GM21360 (cell line): Measurements from ENCODE around the gene TBC1D23.
A peak's percentile ranks its signal among the peaks of the same experiment; 100 is the strongest.
"Not testable (repeated sequence)": the region's sequence is repeated elsewhere in the genome, so short reads cannot be mapped to it uniquely, and the experiment has no call there.

Experiments
- ATAC-seq: cut with Tn5 transposase; IDR thresholded peaks from one replicate; pipeline ENCODE4 v1.9.1; 2021; ENCODE audit warnings: mild to moderate bottlenecking, moderate library complexity; ENCODE audit not compliant: unreplicated experiment

The TBC1D23 gene

DNA sequence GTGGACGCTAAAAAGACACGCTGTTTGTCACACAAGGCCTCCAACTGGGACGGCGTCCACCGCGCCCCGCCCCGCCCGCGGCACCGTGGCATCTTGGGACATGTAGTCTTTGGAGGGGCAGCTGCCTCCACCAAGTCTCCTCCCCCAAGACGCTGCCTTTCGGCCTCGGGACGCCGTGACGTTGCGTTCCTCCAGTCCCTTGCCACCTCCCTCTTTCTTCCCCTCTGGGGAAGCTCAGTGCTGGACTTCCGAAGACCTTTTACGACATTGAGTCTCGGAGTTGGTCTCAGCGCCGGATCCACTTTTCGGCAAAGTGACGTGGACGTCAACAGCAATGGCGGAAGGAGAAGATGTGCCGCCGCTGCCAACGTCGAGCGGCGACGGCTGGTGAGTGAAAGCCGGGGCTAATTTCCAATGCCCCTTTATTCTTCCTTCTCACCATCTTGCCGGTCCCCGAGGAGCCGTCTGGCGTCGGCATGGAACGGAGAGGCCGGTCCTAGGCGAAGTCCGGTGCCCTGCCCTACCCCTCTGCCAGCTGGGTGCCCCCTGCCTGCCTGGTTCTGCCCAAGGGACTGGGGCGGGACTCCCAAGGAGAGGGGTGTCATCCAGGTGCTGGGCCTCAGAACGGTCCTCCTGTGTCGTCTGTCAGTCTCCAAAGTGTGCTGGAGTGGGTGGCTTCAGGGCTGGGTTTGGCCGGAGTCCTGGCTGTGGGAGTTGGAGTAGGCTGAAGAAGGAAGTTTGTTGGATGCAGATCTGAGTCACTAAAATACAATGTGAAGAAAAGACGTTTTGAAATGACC, at the start of gene TBC1D23:
Gene TBC1D23 (plus strand): TSS at position 308 of the 800 bp plus-strand sequence. CDS start 27 bp downstream, at position 335.
- peak; percentile 100 for ATAC-seq

DNA sequence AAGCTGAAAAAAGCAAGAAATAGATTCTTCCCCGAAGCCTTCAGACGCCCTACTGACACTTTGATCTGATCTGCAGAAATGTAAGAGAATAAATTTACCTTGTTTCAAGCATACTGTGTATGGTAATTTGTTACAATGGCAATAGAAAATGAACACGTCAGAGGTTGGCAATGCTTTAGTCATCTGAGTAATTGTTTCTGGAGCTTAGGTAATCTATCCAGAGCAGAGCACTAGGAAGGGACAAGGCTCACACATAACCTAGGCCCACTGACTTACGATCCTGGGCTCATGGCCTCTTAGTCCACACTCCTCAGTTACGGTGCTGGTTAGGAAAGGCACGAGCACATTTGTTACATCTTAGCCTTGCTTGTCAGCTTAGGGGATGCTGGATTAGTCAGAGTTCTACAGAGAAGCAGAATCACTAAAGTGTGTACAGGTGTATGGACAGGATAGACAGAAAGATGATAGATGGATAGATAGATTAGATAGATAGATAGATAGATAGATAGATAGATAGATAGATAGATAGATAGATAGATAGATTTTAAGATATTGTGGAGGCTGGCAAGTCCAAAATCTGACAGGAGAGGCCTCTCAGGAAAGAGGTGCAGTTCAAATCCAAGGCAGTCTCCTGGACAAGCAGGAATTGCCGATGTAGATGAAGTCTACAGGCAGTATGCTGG, 46.8 kb upstream of the TBC1D23 start:
- ATAC-seq: no peak

DNA sequence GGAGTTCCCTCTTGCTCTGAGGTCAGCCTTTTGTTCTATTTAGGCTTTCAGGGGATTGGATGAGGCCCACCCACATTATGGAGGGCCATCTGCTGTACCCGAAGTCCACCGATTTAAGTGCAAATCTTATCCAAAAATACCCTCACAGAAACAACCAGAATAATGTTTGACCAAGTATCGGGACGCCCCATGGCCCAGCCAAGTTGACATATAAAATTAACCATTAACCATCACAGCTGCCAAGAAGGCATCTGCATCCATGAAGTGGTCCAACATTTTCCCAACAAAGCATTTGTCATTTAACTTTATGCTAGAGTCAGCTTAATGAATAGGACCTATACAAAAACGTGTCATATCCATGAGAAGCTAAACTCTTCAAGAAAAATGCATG, 46.2 kb upstream of the TBC1D23 start:
- no peak for ATAC-seq

DNA sequence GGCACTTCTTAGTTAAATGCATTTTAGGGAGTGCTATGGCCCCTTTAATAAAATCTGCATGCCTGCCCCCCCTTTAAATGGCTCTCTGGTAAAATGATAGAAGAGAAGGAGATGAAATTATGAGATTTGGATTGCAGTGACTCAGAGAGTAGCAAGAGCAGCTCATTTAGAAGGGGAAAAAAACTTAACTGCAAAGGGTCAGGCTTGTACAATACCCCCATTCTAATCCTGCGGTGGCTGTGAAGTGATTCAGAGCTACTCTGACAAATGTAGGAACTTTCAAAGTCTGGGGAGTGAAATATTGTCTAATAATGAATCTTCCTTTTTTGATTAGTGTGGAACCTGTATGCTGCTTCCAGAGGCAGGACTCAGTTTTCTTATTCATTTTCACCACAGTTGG, 44.1 kb upstream of the TBC1D23 start:
- ATAC-seq: no peak

DNA sequence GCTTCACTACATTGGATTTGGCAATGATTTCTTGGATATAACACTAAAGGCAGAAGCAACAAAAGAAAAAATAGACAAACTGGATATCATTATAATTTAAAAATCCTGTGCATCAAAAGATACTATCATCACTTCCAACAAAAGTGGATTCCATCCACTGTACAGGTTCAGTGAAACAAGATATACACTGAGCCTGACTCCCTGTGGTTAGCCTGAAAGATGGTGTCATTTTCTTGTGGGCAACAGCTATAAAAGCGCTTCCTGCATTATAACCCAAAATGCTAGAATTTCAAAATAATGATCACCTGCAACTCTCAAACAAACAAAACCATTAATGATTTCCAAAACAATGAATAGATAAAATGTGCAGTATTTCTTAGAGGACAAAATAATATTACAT, 39.6 kb upstream of the TBC1D23 start:
- ATAC-seq: no peak

DNA sequence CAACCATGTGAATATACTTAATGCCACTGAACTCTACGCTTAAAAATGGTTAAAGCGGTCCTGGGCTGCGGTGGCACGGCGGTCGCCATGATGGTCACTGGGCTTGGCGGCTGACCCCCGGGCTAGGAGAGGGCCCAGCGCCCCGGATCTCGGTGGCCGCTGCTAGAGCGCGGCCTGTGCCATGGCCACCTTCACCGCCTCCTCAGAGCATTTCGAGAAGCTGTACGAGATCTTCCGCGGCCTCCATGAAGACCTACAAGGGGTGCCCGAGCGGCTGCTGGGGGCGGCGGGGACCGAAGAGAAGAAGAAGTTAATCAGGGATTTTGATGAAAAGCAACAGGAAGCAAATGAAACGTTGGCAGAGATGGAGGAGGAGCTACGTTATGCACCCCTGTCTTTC, 35.6 kb upstream of the TBC1D23 start:
- ATAC-seq: no peak

DNA sequence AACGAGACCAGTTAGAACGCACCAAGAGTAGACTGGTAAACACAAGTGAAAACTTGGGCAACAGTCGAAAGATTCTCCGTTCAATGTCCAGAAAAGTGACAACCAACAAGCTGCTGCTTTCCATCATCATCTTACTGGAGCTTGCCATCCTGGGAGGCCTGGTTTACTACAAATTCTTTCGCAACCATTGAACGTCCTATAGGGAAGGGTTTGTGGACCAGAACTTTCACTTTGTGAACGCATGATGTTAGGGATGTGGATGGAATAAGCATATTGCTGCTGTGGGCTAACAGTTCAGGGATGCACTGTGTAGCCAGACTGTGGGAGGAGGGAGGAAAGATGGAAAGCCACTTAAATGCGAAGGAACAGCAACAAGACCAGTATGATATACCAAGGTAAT, 34.9 kb upstream of the TBC1D23 start:
- no peak for ATAC-seq

DNA sequence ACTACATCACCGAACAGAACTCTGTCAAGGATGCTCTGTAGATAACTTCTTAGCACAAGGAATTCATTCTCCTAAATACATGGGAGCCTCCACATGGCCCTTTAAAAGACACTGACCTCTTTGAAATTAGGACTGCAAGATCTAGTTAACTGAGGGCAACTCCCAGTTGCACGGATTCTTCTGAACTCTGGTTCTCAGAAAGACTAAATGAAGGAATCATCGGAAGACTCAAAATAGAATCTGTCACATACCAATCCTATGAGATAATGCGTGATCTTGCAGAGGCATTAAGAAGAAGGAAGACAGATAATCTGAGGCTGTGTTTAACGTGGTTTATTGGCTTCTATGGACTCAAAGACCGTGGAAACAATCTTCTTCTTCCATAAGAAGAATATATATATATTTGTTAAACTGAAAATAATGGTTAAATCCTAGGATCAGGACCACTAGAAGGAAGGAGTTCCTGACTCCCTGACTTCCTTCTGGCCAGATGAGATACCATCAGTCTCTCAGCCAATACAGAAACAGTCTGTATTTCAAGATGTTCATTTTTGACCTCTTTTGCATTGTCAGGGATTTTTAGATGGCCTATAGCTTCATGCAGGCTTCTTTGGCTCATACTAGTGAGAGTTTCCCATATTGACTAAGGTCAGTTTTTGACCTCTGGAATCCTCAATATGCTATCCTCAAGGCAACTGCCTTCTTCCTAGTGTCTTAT, 33.9 kb upstream of the TBC1D23 start:
- no peak for ATAC-seq

DNA sequence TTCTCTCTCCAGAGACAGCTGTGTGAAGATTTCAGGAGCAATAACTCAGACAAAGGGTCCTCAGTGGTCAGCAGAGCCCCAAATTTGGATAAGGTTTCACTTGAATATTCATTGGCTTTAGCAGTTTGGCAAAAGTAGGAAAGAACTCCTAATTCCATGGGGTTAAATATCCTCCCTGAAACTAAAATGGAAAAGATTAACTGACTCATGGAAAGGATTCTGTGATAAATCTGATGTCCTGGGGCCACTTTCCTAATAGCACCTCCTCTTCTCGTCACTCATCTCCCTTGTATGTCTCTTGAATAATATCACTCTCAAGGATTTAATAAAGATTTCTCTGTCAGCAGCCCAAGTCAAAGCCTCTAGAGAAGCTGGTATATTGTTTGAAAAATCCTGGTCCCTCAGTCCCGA, 33.3 kb upstream of the TBC1D23 start:
- ATAC-seq: no peak

DNA sequence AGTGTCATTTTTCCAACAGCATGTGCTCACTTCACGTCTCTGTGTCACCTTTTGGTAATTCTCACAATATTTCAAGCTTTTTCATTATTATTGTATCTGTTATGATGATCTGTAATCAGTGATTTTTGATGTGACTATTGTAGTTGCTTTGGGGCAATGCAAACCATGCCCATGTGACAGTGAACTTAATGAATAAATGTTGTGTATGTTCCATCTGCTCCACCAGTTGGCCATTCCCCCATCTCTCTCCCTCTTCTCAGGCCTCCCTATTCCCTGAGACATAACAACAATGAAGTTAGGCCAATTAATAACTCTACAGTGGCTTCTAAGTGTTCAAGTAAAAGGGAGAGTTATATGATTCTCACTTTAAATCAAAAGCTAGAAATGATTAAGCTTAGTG, 32.5 kb upstream of the TBC1D23 start:
- no peak for ATAC-seq

DNA sequence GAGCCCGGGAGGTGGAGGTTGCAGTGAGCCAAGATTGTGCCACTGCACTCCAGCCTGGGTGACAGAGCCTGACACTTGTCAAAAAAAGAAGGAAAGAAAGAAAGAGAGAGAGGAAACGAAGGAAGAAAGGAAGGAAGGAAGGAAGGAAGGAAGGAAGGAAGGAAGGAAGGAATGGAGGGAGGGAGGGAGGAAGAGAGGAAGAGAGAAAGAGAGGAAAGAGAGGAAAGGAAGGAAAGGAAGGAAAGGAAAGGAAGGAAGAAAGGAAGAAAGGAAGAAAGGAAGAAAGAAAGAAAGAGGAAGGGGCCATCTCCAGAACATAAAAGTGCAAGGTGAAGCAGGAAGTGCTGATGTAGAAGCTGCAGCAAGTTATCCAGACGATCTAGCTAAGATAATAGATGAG, 31.6 kb upstream of the TBC1D23 start:
- not testable (repeated sequence) for ATAC-seq

DNA sequence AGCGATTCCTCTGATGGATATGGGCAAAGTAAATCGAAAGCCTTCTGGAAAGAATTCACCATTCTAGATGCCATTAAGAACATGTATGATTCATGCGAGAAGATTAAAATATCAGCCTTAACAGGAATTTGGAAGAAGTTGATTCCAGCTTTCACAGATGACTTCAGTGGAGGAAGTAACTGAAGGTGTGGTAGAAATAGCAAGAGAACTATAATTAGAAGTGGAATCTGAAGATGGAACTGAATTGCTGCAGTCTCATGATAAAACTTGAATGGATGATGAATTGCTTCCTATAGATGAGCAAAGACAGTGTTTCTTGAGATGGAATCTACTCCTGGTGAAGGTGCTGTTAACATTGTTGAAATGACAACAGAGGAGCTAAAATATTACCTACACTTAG, 30.1 kb upstream of the TBC1D23 start:
- ATAC-seq: no peak

DNA sequence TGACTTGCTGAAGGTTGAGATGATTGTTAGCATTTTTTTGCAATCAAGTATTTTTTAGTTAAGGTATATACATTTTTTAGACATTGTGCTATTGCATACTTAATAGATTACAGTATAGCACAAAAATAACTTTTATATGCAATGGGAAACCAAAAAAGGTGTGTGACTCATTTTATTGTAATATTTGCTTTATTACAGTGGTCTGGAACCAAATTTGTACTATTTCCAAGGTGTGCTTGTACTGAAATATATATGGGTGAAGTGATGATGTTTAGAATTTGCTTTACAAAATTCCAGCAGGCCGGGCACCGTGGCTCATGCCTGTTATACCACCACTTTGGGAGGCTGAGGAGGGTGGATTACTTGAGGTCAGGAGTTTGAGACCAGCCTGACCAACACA, 29.1 kb upstream of the TBC1D23 start:
- no peak for ATAC-seq

DNA sequence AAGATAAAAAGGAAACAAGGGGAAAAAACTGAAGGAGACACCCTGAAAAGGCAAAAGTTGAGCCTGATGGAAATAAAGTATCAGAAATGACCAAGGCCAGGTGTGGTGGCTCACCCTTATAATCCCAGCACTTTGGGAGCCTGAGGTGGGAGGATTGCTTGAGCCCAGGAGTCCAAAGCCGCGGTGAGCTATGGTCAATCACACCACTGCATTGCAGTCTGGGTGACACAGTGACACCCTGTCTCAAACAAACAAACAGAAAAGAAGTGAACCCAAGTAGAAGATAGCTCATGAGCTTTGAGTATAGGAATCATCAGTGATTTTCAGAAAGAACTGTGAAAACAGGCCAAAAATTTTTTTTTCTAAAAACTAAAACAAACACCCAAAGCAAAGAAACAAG, 26.4 kb upstream of the TBC1D23 start:
- ATAC-seq: no peak

DNA sequence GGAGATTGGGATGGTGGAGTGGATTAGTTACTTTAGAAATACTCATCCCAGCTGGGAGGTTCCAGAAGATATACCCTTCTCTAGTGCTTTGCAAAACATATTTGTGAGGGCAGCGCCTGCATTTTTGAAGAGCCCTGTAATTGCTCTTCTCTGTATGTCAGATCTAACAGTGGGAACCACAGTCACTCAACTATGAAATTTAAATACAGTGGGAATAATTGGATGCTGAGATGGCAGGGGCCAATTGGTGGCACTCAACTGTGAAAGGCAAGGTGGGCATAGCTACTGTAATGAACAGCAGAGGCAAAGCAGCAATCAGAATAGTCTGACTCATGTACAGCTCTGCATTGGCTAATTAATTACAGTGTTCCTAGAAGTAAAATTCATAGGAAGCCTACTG, 22.2 kb upstream of the TBC1D23 start:
- ATAC-seq: no peak

DNA sequence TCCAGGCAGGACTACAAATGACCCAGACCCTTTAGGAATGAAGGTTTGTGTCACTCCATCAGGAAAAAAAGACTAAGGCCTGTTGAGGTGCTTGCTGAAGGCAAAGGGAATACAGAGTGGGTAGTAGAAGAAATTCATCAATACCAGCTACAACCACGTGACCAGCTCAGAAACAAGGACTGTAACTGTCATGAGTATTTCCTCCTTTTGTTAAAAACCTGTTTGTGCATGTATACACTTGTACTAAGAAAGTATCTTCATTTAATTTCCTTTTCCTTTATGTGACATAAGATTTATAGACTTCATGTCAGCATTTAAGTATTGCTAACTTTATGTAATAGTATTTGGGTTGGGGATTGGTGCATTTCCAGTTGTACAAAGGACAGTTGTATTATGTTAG, 18.3 kb upstream of the TBC1D23 start:
- ATAC-seq: not testable (repeated sequence)

DNA sequence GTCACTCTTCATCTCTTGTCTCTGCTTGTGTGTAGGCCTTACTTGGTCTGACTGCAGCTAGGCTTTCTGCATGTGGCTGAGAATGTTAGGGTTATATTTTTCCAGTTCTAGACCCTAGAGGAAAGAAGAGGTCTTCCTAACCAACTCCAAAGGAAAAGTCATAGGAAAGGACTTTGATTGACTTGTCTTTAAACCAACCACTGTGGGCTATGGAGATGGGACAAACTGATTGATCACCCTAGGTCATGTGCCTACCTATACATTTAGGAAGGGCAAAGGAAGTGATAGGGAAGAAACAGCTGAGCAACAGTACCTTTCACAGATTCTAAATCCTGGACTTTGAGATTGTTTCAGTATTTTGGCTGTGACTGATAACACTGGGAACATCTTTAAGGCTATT, 16.5 kb upstream of the TBC1D23 start:
- no peak for ATAC-seq

DNA sequence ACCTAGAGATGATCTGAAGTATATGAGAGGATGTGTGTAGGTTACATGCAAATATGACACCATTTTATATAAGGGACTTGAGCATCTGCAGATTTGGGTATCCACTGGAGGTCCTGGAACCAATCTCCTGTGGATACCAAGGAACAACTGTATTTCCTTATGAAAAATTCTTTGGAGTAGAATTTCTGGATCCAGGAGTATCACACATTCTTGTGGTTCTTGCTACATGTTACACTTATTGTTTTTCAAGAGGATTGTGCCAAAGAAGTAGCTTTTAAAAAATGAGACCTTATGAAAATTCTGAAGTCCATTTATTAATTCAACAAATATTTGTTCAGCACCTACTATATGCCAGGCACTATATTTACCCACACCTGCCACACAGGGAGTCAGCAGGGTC, 15.7 kb upstream of the TBC1D23 start:
- no peak for ATAC-seq

DNA sequence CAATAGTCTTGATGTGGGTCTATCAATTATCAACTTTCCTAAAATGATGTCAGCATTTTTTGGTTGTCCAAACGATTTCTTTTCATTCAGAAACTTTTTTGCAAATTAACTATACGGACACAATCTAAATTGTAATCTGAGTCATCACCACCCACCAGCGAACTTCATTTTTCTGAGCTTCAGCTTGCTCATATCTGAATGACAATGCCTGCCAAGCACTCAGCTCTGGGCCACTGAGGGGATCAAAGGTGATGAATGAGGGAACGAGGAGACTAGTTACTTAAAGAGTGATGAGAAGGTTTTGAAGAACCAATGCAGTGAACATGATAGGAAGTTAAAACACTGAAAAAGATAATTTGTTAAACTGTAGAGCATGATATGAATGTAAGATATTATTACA, 14.9 kb upstream of the TBC1D23 start:
- ATAC-seq: no peak

DNA sequence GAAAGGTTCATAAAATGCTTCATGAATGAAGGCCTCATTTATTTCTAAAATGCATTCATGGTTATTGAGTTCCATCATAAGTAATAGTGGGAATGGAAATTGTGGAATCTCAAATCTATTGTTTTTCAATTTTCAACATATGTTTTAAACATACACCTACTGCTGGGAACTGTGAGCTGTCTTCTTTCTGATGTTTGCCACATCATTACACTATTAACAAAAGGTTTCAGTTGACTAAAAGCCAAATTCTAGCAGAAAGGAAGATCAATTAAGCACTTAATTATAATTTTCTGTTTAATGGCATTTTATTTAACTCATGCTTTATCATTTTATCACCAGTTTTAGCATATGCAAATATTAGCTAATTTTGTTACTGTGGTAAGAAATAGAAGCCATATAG, 13.8 kb upstream of the TBC1D23 start:
- no peak for ATAC-seq

DNA sequence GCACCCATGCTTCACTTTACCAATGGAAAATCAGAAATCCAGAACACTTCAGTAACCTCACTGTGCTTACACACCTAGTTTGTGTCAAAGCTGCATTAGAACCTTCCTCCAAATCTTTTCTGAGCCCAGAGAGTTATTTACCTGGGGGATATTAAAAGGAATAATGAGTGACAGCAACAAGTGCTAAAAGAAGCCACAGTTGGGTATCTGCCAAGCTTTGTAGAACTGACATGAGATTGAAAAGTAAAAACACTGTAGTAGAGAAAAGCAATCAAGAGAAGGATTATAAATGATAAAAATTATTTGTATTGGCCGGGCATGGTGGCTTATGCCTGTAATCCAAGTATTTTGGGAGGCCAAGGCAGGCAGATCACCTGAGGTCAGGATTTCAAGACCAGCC, 8.8 kb upstream of the TBC1D23 start:
- ATAC-seq: no peak
